C4-2B (cell line): ENCODE measurements around the gene NRAP.

Source experiments
- CTCF ChIP-seq: fragments of 450-650 bp; conservative IDR thresholded peaks from 2 replicates; pipeline ENCODE4 v1.5.1; 2017; ENCODE audit warnings: mild to moderate bottlenecking
- ZFX ChIP-seq: fragments of 450-650 bp; IDR thresholded peaks from 2 replicates; pipeline ENCODE4 v1.6.1; 2017

GRCh38 chr10:113578773-113579172 lies 85.1 kb downstream of the NRAP start:
- TF ChIP-seq CTCF (no peak), ZFX (no peak)
